Measurements from ENCODE around the gene TCTN1.

The TCTN1 gene

DNA sequence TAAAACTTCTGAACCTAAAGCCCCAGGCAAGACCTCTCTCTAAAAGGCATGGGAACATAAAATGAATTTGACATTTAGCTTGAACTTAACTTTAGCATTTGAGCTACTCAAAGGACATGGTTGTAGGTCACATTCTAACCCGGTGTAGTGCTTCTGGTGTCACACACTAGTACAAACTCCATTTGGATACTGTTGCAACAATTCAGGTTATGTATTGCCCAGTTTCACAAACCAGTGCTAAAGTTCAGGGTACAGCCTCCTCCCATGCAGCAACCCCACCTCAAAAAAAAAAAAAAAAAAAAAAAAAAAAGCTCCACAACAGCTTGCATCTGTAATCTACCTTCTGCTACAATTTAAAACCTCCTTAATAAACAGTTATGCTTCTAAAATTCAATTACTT, 38.6 kb upstream of the TCTN1 start:
- Histone ChIP-seq H3K9me3 (ENCODE audit: control insufficient read depth, low read length) (peaks cover 5% of the 10 kb centered on the region), H3K4me1 (ENCODE audit: control insufficient read depth, insufficient read depth, low read length) (no peaks in the 10 kb centered on the region), H3K27me3 (ENCODE audit: control insufficient read depth, insufficient read depth, low read length, poor library complexity, severe bottlenecking) (no peaks in the 10 kb centered on the region), H3K36me3 (ENCODE audit: control insufficient read depth, insufficient read depth, low read length) (no peaks in the 10 kb centered on the region), H3K4me3 (ENCODE audit: insufficient read depth, low read depth, low read length) (no peak overlapping the region), H3K27ac (ENCODE audit: insufficient read depth, low read depth, low read length, poor library complexity, severe bottlenecking) (no peak overlapping the region)
- whole genome bisulfite sequencing, 2 experiments, result 83 to 88% methylated on average over 1 of the region's 1 CpG

DNA sequence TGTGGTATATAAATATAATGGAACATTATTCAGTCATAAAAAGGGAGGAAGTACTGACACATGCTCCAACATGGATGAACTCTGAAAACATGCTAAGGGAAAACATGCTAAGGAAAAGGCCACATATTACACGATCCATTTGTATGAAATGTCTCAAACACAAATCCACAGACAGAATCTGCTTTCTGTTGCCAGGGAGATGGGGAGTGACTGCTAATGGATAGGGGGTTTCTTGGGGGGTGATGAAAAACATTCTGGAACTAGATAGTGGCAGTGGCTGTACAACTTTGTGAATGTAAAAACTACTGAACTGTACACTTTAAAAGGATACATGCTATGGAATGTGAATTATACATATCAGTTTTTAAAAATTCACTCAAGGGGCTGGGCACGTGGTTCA, 37.4 kb upstream of the TCTN1 start:
- Histone ChIP-seq H3K36me3 (ENCODE audit: control insufficient read depth, insufficient read depth, low read length) (no peaks in the 10 kb centered on the region), H3K4me3 (ENCODE audit: insufficient read depth, low read depth, low read length) (no peak overlapping the region), H3K4me1 (ENCODE audit: control insufficient read depth, insufficient read depth, low read length) (peaks cover 2% of the 10 kb centered on the region), H3K27ac (ENCODE audit: insufficient read depth, low read depth, low read length, poor library complexity, severe bottlenecking) (no peak overlapping the region), H3K9me3 (ENCODE audit: control insufficient read depth, low read length) (peaks cover 4% of the 10 kb centered on the region), H3K27me3 (ENCODE audit: control insufficient read depth, insufficient read depth, low read length, poor library complexity, severe bottlenecking) (peaks cover 2% of the 10 kb centered on the region)
- WGBS, 2 experiments, result 96 to 100% methylated on average over 1 to 2 of the region's 2 CpGs

DNA sequence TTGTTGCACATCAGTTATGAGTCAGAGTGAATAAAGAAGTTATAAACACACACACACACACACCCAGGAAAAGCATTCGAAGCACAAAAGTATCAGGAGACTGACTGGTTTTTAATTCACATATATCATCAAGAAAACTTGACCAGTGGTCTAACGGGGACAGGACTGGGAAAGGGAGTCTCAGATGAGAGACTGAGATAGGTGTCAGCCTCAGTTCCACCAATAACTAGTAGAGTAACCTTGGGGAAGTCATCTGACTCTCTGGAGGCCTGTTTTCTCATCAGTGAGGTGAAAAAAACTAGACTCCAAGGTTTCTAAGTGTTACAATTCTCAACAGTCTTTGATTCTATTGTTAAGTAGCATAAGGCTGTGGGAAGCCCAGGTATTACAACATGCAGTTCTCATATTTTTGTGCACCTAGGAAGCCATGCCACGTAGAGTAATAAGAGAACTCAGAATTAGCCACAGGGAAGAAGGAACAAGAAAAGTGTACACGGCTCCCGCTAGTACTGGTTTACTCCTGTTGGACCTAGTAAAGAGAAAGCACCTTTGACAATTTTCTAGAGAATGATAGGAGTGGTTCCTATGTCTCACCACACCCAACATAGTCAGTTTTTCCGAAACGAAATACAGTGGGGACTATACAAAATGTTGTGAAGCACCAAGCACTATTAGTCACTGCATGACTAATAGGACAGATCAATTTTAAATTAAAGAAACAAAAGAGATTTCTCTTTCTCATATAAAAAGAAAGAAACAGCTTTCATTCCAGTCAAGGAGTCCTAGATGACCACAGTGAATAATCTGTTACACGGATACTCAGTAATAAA, 35.9 kb upstream of the TCTN1 start:
- peaks cover 14% of the 10 kb centered on the region for H3K27me3 ChIP-seq (ENCODE audit: control insufficient read depth, insufficient read depth, low read length, poor library complexity, severe bottlenecking)
- H3K4me3 ChIP-seq (ENCODE audit: insufficient read depth, low read depth, low read length), result no peak overlapping the region
- H3K27ac ChIP-seq (ENCODE audit: insufficient read depth, low read depth, low read length, poor library complexity, severe bottlenecking), result no peak overlapping the region
- H3K36me3 ChIP-seq (ENCODE audit: control insufficient read depth, insufficient read depth, low read length), result no peaks in the 10 kb centered on the region
- WGBS, 2 experiments, result 87 to 89% methylated on average over 7 to 8 of the region's 8 CpGs
- peaks cover 7% of the 10 kb centered on the region for H3K4me1 ChIP-seq (ENCODE audit: control insufficient read depth, insufficient read depth, low read length)
- peaks cover 1% of the 10 kb centered on the region for H3K9me3 ChIP-seq (ENCODE audit: control insufficient read depth, low read length)

DNA sequence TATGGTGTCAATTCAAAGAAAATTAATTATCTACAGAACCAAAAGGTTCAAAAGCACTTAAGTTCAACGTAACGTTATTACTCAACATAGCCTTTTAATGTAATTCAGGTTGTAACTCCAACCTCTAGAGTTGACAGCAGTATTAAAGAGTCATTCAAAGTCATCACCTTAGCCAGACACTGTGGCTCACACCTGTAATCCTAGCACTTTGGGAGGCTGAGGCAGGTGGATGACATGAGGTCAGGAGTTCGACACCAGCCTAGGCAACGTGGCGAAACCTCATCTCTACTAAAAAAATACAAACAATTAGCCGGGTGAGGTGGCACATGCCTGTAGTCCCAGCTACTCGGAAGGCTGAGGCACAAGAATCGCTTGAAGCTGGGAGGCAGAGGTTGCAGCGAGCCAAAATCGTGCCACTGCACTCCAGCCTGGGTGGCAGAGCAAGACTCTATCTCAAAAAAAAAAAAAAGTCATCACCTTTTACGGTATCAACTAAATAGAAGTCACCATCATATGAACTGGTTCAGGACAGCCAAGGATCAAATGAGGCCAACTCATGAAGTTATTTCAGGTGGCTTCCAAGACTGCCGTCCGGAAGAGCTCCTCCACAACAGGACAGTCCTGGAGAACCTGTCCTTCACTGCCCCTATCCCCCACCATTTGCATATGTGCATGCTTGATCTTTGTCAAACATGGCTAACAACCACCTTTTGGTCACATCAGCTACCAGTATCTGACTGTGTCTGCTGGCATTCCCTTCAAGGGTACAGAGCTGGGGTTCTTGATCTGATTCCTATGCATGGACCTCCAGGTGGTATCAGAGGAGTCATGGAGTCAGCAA, 35.0 kb upstream of the TCTN1 start:
- H3K4me3 ChIP-seq (ENCODE audit: insufficient read depth, low read depth, low read length), result no peak overlapping the region
- H3K4me1 ChIP-seq (ENCODE audit: control insufficient read depth, insufficient read depth, low read length), result peaks cover 7% of the 10 kb centered on the region
- no peak overlapping the region for H3K27ac ChIP-seq (ENCODE audit: insufficient read depth, low read depth, low read length, poor library complexity, severe bottlenecking)
- WGBS, 2 experiments, result 87 to 88% methylated on average over 13 of the region's 13 CpGs
- H3K36me3 ChIP-seq (ENCODE audit: control insufficient read depth, insufficient read depth, low read length), result no peaks in the 10 kb centered on the region
- H3K9me3 ChIP-seq (ENCODE audit: control insufficient read depth, low read length), result no peaks in the 10 kb centered on the region
- H3K27me3 ChIP-seq (ENCODE audit: control insufficient read depth, insufficient read depth, low read length, poor library complexity, severe bottlenecking), result peaks cover 14% of the 10 kb centered on the region

DNA sequence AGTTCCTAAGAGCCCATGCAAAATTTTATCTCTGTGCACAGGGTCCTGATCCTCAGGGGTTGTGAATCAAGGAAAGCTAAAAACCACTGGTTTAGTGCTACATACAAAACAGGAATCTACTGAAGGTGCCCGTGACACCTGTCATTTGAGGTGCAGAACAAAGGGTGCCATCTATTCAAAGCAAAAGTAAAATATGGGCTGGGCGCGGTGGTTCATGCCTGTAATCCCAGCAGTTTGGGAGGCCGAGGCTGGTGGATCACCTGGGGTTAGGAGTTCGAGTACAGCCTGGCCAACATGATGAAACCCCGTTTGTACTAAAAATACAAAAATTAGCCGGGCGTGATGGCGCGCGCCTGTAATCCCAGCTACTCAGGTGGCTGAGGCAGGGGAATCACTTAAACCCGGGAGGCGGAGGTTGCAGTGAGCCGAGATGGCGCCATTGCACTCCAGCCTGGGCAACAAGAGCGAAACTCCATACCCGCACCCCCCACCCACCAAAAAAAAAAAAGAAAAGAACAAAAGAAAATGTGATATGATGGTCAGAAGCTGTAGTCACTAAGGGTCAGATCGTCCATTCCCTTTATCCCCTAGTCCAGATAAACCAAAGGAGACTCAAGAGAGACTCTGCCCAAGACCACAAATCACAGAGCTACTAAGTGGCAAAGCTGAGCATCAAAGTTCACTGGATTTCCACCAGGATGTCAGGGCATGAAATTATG, 34.2 kb upstream of the TCTN1 start:
- Histone ChIP-seq H3K4me3 (ENCODE audit: insufficient read depth, low read depth, low read length) (no peak overlapping the region), H3K27ac (ENCODE audit: insufficient read depth, low read depth, low read length, poor library complexity, severe bottlenecking) (no peak overlapping the region), H3K9me3 (ENCODE audit: control insufficient read depth, low read length) (no peaks in the 10 kb centered on the region), H3K36me3 (ENCODE audit: control insufficient read depth, insufficient read depth, low read length) (no peaks in the 10 kb centered on the region), H3K27me3 (ENCODE audit: control insufficient read depth, insufficient read depth, low read length, poor library complexity, severe bottlenecking) (peaks cover 14% of the 10 kb centered on the region), H3K4me1 (ENCODE audit: control insufficient read depth, insufficient read depth, low read length) (peaks cover 7% of the 10 kb centered on the region)
- 94 to 95% methylated on average over 15 to 16 of the region's 18 CpGs for WGBS, 2 experiments

DNA sequence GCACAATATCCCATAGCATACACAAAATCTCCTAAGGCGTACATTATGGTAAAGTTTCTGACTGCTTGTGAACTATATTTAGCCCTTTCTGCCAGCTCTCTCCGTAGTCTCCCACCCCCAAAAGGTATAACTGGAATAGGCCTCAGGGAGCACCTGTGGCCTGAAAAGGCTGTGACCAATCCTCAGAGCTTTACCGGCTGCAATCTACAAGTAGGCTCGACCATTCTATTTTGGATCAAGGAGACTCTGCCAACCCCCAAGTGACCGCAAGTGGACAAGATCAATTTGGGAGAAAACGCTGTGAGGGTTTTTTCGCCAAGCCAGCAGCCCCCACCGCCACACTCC, 32.0 kb upstream of the TCTN1 start:
- 12 to 16% methylated on average over 8 of the region's 8 CpGs for WGBS, 2 experiments
- no peak overlapping the region for H3K27ac ChIP-seq (ENCODE audit: insufficient read depth, low read depth, low read length, poor library complexity, severe bottlenecking)

DNA sequence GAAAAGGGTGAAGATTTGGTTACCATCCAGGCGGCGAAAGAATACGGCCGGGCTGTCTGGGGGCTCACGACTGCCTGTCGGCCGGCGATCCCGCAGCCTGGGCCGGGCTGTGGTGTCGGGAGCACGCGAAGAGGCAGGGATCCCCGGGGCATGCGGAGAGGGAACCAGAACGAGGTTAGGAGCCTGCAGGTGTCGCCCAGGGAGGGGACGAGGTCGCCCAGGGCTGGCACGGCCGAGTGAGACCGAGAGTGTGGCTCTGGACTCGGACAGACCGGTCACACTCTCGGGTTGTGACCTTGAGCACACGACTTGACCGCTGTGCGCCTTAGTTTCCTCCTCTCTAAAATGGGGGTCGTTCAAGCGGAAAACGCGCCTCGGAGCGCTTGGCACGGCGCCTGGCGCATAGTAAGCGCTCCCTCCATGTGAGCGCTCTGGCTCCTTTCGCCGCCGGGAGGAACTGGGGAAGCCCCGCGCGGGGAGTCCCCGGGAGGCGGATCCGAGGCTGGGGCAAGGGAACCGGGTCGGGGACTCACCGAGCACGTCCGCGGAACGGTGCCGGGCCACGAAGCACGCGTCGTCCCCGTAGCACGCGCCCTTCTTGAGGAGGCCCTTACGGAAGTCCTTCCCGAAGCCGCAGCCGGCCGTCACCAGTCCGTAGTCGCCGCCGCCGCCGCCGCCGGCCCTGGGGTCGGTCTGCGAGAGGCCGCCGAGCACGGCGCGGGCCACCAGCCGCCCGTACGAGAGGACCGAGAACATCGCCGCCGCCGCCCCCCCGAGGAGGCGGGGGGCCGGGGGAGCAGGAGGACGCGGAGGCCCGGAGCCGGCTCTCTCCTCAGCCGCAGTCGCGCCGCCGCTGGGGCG, 31.4 kb upstream of the TCTN1 start:
- Histone ChIP-seq H3K4me1 (ENCODE audit: control insufficient read depth, insufficient read depth, low read length) (peaks cover 7% of the 10 kb centered on the region), H3K27me3 (ENCODE audit: control insufficient read depth, insufficient read depth, low read length, poor library complexity, severe bottlenecking) (peaks cover 14% of the 10 kb centered on the region), H3K4me3 (ENCODE audit: insufficient read depth, low read depth, low read length) (peak overlapping the region; percentile 88), H3K27ac (ENCODE audit: insufficient read depth, low read depth, low read length, poor library complexity, severe bottlenecking) (no peak overlapping the region), H3K36me3 (ENCODE audit: control insufficient read depth, insufficient read depth, low read length) (no peaks in the 10 kb centered on the region), H3K9me3 (ENCODE audit: control insufficient read depth, low read length) (no peaks in the 10 kb centered on the region)
- 0 to 1% methylated on average over 104 of the region's 104 CpGs for WGBS, 2 experiments

More for the DNA sequence above, 32.0 kb upstream of the TCTN1 start:
- Histone ChIP-seq H3K36me3 (ENCODE audit: control insufficient read depth, insufficient read depth, low read length) (no peaks in the 10 kb centered on the region), H3K4me1 (ENCODE audit: control insufficient read depth, insufficient read depth, low read length) (peaks cover 7% of the 10 kb centered on the region), H3K9me3 (ENCODE audit: control insufficient read depth, low read length) (no peaks in the 10 kb centered on the region), H3K27me3 (ENCODE audit: control insufficient read depth, insufficient read depth, low read length, poor library complexity, severe bottlenecking) (peaks cover 14% of the 10 kb centered on the region), H3K4me3 (ENCODE audit: insufficient read depth, low read depth, low read length) (peak overlapping the region; percentile 88)

DNA sequence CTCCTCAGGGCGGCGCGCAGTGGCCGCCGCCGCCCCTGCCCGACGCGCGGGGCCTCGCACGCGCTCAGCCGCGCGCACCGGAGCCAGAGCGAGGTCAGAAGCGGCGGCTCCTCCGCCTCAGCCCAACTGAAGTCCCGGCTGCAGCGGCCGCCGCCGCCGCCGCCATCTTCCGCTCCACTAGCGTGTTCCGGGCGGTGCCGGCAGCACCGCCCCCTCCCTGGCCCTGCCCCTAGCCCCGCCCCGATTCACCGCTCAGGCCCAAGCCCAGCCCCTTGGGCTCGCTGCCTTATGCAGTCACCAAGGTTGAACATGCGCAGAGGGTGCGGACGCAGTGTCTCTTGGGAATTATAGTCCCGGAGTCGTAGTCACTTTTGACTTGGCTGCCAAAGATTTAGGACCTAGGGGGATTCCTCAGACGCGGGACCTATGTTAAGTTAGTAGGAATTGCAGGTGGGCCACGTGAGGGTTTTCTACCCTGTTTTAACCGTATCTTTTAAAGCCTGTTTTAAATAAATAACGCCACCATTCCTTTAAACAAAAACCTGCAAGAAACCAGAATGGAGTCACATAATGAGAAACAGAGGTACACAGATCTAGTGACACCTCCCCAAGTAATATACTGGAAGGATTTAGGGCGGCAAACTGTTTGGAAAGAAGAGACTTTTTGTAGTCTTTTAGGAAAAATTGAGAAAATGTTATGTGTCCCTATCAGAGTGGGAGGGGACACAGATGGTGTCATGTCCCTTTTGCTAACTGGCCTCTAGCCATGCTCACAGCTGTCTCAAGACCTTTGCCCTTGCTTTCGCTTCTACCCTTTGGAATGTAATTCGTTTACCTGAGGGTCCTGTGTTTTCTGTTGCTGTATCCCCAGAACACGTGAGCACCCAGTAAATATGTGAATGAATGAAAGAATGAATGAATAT, 30.5 kb upstream of the TCTN1 start, which contains the start of gene PPTC7:
Gene PPTC7 (minus strand): TSS at position 182 of the 923 bp plus-strand sequence. CDS start 287 bp downstream, outside the sequence.
- WGBS, 2 experiments, result 5 to 7% methylated on average over 52 of the region's 52 CpGs
- Histone ChIP-seq H3K27ac (ENCODE audit: insufficient read depth, low read depth, low read length, poor library complexity, severe bottlenecking) (no peak within 1 kb of the TSS), H3K36me3 (ENCODE audit: control insufficient read depth, insufficient read depth, low read length) (no peaks in the 10 kb centered on the region)

More for the DNA sequence above, 30.5 kb upstream of the TCTN1 start, which contains the start of gene PPTC7:
- Histone ChIP-seq H3K27me3 (ENCODE audit: control insufficient read depth, insufficient read depth, low read length, poor library complexity, severe bottlenecking) (peaks cover 14% of the 10 kb centered on the region), H3K9me3 (ENCODE audit: control insufficient read depth, low read length) (no peaks in the 10 kb centered on the region), H3K4me1 (ENCODE audit: control insufficient read depth, insufficient read depth, low read length) (peaks cover 7% of the 10 kb centered on the region), H3K4me3 (ENCODE audit: insufficient read depth, low read depth, low read length) (peak within 1 kb of the TSS; percentile 88)

Measured in ectodermal cell (in vitro differentiated cells).